ENCODE data around the gene IFNAR1.

IFNAR1 gene

DNA sequence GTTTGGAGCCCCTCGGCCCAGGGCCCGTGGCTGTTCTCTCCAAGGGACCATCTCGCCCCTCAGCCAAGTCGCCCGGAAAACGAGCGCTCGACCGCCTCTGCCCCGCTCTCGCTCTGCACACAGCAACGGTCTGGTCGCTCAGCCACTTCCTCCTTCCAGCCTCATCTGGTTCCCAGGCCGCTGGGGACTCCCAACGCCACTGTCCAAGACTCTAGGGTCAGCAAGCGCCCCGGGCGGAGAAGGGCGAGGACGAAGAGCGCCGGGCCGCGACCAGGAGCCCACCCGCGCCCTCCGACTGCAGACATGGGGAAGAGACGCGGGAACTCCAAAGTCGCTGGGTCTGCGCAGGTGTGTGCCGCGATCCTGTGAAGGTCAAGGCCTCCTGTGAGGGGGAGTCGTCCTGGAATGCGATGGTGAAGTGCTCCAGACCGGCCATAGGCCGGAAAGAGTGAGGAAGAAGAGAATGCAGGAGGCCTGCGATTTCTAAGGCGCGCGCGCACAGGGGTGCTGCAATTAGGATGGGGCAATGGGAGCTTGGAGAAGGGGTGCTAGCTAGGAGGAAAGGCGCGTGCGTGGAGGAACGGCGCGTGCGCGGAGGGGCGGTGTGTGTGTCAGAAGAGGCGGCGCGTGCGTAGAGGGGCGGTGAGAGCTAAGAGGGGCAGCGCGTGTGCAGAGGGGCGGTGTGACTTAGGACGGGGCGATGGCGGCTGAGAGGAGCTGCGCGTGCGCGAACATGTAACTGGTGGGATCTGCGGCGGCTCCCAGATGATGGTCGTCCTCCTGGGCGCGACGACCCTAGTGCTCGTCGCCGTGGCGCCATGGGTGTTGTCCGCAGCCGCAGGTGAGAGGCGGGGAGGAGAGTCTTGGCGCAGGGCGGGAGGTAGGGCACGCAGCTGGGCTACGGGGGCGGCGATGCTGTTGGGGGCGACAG lies at the start of gene IFNAR1:
IFNAR1 (plus strand) TSS at position 680 of the 931 bp plus-strand sequence; CDS start at position 766, 86 bp downstream.
- peak; percentile 99 for DNase-seq

DNA sequence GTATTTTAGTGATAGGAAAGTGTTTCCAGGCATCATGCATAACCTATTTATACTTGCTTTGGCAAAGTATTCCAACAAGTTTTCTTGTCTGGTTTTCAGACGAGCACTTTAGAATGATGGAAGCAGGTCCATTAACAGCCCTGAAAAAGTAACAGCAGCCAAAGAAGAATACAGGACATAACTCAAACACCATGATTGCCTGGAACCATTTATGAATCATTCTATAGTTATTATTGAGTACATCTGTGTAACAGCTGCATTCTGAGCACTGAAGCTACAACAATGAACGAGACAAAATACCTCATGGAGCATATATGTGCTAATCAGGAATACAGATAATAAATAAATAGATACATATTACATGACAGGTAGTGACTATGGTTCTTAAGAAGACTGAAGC lies 46.0 kb upstream of the IFNAR1 start:
- DNase-seq, result no peak

DNA sequence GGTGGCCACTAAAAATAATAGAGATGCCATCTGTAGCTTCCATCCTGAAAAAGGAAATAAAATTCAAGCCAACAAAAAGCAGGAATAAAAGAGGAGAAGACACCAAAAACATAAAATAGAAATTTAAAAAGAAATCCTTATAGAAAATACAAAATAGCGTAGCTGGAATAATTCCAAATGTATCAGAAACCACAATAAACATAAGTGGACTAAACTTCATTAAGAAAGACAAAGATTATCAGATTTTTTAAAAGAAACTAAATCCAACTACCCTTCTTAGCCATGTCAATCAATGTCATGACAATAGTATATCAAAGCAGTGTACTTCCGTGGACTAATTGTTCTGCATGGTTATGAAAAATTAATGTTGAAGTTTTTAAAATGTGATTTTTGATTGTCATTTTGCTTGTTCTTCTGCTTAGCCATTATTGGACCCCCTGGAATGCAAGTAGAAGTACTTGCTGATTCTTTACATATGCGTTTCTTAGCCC lies 45.4 kb upstream of the IFNAR1 start:
- no peak for DNase-seq

DNA sequence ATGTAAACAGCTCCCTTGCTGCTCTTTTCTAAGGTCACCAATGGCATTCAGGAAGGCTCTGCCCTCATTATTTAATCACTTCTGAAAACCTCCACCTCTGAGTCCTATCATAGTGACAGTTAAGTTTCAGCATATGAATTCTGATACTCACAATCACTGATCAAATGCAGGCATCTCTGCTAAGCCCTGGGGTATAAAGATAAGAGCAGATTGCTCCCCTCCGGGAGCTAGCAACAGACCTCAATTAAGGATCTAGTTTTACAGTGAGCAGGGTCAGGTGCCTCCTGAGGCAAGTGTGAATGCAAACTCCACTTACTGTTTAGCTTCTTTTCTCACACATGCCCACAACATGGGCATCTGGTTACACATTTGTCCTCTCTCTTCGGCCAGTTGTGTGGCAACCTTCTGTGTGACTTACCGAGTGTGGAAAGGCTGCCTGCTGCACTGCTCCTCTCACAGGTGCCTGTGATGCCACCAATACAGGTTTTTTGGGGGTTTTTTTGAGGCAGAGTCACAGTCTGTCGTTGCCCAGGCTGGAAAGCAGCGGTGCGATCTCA lies 43.6 kb upstream of the IFNAR1 start:
- no peak for DNase-seq

DNA sequence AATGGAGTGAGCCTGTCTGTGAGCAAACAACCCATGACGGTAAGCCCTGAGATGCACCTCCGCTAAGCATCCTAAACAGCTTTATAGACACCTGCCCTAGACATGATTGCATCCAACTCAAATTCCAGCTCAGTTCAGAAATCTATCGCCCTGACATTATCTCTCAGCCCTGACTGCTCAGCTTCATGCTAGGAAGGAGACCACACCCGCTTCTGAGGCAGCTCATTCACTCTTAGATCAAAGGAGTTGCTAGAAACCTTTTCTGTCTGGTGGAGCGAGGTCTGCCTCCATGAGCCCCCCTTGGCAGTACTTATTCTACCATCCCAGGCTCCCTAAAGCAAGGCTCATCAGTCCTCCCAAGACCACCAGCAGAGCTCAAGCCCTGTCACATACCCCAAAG lies 41.6 kb upstream of the IFNAR1 start:
- no peak for DNase-seq

DNA sequence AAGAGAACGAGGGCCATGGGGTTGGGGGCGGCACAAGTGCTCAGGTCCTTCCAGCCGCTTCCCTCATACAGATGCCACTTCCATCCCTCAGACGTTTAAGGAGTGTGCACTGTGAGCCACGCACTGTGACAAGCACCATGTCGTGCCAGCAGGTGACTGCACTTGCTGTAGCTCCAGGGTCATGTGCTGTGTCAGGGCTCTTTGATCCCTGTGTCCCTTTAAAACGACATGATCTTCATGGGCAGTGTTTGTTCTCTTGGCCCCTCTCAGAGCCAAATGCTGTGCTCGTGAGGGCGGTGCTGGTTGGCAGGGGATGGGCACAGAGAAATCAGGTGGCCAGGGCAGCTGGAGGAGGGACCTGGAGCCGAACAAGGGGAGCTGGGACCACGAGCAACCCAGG lies 38.7 kb upstream of the IFNAR1 start:
- no peak for DNase-seq

DNA sequence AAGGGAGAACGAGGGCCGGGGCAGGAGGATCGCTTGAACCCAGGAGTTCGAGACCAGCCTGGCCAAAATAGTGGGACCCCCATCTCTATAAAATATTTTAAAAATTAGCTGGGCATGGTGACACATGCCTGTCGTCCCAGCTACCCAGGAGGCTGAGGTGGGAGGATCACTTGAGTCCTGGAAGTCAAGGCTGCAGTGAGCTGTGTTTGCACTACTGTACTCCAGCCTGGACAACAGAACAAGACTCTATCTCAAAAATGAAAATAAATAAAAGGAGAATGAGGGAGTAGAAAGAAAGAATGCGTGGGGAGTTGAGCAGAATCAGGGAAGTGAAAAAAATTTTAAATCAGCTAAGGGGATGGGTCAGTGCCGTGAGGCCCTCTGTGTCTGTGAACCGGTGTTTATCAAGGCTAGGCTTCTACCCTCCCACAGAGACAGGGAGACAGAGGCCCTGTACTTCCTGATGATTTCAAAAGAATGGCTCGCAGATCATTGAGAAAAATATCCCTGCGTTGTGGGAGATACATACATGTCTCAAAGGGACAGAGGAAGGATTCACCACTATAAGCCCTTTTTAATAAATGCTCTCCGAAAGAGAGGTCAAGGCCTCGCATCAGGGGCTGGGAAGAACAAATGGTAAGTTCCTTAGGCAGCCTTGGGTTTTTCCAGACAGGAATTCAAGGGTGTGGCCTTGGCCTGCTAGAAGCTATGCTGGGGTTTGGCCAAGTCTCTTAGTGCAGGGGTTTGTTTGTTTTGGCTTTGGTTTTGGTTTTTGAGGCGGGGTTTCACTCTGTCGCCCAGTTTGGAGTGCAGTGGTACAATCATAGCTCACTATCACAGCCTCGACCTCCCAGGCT lies 37.9 kb upstream of the IFNAR1 start:
- DNase-seq, result peak; percentile 83

DNA sequence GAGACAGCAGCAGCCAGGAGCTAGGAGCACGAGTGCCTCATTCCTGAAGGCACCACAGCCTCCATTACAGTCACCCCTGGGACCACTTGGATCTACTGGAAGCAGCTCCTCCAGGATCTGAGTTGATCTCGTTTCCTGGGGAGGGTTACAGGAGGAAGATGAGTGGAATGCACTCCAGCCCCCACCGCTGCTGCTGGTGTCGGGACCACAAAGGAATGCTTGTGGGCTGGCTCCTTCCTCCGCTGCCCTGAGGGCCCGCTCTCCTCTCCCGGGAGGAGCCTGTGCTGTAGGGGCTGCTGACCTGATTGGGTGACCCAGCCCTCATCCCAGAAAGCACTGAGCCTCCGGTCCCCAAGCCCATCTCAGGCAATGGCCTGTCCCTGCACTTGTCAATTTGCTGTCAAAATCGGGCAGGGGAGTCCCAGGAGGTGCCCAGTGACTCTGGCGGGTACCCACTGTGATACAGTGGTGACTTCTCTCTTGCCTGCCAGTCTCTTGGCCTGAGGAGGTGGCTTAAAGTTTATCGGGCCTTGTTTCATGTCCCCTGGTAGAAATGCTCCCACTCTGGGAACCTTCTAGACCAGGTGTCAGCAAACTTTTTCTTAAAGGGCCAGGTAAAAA lies 35.5 kb upstream of the IFNAR1 start:
- DNase-seq, result no peak

DNA sequence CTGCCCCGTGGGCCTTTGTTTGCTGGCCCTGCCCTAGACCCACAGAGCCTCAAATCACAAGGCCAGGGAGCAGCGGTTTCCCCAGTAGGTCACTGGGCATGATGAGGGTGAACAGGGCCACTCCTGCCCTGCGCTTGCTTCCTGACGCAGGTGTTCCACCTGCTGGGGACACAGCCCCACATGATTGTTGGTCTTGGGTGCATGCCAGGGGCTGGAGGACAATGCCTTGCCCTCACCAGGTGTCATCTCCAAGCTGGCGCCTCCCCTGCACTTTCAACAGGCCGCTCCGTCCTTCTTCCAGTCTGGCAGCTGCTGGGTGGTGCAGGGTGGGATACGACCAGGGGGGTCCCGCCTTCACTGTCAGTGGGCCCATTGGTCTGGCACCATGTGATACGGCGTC lies 34.3 kb upstream of the IFNAR1 start:
- peak; percentile 93 for DNase-seq

DNA sequence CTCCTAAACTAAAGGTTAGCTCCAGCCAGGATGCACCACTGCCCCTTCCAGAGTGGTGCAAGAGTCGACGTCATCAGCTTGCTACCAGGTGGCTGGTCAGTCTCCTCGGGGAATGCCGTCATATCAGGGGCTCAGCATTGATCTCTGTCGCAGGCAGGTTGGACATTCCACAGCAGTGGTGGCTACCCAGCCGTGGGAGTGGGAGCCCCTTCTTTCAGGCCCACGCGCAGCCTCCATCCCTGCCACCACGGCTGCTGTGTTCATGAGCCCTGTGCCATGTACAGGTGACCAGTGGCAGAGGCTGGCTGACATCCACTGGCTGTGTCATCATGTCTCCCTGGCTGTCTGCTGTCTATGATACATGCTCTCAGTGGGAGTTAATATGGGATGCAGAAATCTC lies 33.1 kb upstream of the IFNAR1 start:
- no peak for DNase-seq

DNA sequence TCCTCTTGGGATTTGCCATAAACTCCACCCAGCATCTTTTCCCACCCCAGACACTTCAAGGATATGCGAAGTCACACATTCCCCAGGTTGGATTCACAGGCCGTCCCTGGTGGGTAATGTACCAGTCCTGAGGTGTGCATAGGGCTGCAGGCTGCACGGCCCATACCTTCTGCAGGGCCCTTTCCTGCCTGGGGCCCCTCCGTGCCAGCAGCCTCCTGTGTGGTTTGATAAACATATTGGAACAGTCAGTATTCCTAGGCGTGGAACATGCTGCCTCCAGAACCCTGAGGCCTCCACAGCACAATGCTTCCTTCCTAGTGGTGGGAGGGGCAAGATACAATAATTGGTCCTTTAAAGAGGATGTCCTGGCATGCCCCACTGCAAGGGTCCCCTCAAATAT lies 32.0 kb upstream of the IFNAR1 start:
- DNase-seq, result no peak

DNA sequence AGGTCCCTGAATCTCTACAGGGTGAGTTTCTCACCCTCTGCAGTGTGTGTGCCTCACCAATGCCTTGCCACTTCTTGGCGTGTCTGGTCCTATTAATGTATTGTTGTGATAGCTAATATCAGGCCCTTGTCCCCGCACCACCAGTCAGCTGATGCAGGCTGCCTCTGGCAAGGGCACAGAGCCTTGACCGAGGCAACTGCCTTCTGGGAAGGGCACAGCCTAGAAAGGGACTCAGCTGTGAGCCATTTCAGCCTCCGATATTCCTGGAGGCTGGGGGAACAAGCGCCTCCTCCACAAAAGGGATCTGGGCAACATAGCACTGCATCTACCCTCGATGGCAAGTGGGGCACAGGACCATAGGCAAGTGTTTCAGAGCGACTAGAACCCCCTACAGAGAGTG lies 31.6 kb upstream of the IFNAR1 start:
- no peak for DNase-seq

DNA sequence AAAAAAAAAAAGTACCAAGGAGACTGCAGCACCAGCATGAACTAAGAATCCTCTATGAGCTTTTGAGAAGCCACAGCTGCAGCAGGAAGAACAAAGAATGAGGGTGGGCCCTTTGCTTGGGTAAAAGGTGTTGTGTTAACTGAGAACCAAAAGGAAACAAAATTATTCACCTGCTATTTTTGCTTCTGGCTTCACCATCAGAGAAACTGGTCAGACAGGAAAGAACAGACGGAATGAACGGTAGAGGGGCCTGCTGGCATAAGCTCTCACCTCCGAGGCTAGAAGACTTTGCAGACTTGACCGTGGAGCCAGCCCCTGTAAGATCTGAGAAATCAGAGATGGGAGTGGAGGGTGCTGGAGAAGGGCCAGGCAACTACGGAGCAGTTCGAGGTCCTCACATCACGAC lies 31.0 kb upstream of the IFNAR1 start:
- DNase-seq, result no peak

DNA sequence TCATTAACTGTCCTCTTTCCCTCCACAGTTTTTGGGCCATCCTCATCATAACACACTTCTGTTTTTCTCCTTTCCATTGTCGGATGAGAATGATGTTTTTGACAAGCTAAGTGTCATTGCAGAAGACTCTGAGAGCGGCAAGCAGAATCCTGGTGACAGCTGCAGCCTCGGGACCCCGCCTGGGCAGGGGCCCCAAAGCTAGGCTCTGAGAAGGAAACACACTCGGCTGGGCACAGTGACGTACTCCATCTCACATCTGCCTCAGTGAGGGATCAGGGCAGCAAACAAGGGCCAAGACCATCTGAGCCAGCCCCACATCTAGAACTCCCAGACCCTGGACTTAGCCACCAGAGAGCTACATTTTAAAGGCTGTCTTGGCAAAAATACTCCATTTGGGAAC lies 28.6 kb upstream of the IFNAR1 start:
- DNase-seq, result no peak

DNA sequence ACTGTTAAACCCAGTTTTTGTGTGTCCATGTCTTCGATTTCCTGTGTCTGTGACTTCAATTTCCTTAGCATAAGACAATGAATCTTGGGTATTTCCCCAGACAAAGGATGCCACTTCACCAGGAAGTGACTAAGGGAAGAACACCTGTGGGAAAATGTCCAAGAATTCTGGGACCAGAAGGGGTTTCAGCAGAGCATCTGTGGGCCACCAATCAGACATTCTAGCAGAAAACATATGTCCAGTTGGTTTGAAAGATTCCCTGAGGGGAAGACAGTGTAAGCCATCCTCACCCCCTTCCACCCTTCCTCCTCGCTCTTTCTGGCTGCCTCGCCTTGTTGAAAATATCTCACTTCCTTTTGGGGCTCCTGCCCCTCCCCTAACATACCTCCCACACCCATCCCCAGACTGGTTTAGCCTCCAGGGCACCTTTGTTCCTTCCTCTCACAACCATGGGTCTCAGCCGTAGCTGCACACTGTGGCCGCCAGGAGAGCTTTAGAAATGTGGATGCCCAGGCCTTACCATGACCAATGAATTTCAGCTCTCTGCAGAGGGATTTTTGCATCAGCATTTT lies 25.5 kb upstream of the IFNAR1 start:
- peak; percentile 25 for DNase-seq

DNA sequence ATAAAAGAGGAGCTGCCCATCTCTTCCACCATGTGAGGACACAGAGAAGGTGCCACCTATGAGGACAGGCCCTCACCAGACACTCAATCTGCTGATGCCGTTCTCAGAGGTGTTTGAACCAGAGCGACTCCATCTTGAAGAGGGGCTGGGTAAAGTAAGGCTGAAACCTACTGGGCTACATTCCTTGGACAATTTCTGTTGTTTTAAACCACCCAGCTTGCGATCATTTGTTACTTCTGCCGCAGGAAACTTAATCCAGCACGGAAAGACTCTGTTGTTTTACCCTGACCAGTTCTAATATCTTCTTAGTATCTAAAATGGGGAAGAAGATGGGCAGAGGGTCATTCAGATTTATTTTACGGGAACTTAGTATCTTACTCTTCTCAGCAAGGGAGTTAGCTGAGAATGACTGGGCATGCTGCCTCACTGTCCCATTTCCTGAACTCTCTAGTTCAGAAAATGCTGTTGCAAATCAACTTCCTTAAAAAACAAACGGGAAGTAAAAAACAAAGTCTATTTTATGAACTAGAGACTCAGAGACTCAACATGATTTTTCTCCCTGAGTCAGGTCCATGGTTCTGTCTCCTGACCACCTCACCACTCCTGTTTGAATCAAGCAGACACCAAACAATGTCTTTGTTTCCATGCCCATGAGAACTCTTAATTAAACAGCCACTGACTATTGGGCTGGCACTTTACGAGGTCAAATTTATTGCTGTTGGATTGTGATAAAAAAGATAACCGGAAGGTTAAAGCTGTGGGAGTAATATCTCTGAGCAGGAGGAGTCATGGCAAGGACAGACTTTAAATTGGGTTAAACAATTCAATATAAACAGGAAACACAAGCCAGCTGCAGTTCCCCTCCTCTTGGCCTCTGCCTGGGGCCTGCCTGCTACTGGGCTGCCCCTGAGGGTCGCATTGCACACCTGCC lies 23.8 kb upstream of the IFNAR1 start:
- DNase-seq, result peak; percentile 62

DNA sequence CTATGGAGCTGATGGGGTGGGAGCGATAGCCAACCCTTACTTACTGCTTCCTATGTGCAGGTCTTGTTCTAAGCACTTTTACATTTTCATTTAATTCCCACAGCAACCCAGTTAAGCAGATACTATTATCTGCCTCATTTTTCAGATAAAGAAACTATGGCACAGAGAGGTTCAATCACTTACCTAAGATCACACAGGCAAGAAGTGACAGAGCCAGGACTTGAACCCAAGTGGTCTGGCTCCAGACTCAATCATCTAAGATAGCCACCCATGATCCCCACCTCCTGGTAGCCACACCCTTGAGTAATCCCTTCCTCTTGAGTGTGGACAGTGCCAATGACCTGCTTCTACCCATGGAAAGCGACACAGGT lies 23.2 kb upstream of the IFNAR1 start:
- no peak for DNase-seq

DNA sequence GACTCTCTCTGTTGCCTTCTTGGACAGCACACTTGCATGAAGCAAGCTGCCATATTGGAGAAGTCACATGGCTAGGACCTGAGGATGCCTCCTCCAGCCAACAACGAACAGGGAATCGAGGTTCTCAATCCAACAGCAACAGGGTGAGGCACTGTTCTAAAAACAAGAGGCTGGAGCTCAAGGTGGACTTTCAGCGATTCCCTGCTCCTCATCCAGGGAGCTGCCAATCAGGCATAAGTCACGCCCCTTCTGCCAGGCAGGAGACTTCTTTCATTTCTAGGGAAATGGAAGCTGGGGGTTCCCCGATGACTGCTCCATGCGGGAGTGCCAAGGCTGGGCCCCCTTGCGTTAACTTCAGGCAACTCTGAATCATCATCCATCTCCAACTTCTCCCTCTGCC lies 22.7 kb upstream of the IFNAR1 start:
- DNase-seq, result no peak

DNA sequence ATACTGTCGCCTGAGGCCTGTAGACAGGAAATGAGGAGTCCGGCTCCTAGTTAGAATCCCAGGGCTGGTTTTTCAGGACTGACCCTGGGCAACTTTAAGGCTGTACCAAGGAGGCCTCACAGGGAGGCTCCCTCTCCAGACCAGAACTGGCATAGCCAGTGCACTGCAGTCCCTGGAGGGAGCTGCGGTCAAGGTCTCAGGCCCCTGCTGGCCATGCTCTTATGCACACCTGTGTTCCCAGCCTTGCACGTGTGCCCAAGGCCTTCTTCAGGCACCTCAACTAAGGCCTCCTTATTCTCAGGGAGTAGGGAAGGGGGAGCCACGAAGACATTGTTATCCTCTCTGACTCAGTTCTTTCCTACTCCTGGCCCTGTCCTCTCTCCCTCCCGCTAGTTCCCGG lies 22.0 kb upstream of the IFNAR1 start:
- DNase-seq, result no peak

DNA sequence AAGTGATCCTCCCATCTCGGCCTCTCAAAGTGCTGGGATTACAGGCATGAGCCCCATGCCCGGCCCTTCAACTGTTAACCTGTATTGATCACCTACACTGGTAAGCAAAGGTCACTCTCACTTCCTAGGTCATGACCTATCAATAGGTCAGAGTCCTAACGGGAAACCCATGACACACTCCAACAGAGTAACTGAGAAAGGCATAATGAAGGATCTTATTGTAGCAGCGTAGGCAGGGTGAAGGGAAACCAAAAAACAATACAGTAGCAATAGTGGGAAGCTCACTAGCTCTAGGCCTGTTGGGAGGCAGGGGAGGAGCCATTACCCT lies 19.5 kb upstream of the IFNAR1 start:
- no peak for DNase-seq

DNA sequence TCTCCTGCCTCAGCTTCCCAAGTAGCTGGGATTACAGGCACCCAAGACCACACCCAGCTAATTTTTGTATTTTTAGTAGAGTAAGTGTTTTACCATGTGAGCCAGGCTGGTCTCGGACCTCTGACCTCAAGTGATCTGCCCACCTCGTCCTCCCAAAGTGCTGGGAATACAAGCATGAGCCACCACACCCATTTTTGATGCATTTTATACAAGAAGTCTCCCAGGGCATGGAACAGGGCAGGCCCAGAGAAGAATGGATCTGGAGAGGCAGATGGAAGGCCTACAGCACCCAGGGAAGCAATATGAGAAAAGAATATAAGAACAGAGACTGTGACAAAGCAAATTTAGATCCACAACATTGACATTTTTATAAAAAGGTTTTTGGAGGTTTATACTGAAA lies 18.8 kb upstream of the IFNAR1 start:
- no peak for DNase-seq
